HepG2 (cell line): ENCODE measurements around the gene RABGAP1L.

Experiments used
- AKAP8 ChIP-seq: sonication (generic); formaldehyde crosslinking; IDR thresholded peaks from 2 replicates; pipeline ENCODE4 v1.5.1; 2020; ENCODE audit warnings: mild to moderate bottlenecking, missing genetic modification reagents
- BHLHE40 ChIP-seq: IDR thresholded peaks from 2 replicates; pipeline ENCODE4 v1.6.1; 2011; ENCODE audit warnings: low read length, improper control_type of control experiment
- CEBPB ChIP-seq: IDR thresholded peaks from 2 replicates; pipeline ENCODE4 v1.6.1; 2011; ENCODE audit warnings: low read depth, low read length, improper control_type of control experiment, borderline replicate concordance
- HIVEP1 ChIP-seq: sonication (generic); formaldehyde crosslinking; IDR thresholded peaks from 2 replicates; pipeline ENCODE4 v1.4.0; 2020; ENCODE audit warnings: mild to moderate bottlenecking, missing genetic modification reagents
- IRF2 ChIP-seq: IDR thresholded peaks from 2 replicates; pipeline ENCODE4 v1.6.1; 2018; ENCODE audit warnings: missing genetic modification reagents, missing compliant biosample characterization
- MXI1 ChIP-seq: IDR thresholded peaks from 3 replicates; pipeline ENCODE4 v1.6.1; 2012; ENCODE audit warnings: low read depth, low read length, inconsistent platforms, borderline replicate concordance
- NFE2 ChIP-seq: sonication (generic); formaldehyde crosslinking; IDR thresholded peaks from 2 replicates; pipeline ENCODE4 v1.4.0; 2020; ENCODE audit warnings: missing genetic modification reagents
- SAFB2 ChIP-seq: sonication (generic); formaldehyde crosslinking; IDR thresholded peaks from 2 replicates; pipeline ENCODE4 v1.5.1; 2020; ENCODE audit warnings: missing genetic modification reagents, low read depth, mild to moderate bottlenecking, borderline replicate concordance
- YY1 ChIP-seq: IDR thresholded peaks from 2 replicates; pipeline ENCODE4 v1.6.1; 2011; ENCODE audit warnings: low read length, low read depth, moderate library complexity, mild to moderate bottlenecking; ENCODE audit not compliant: insufficient read depth, insufficient replicate concordance
- ZBTB4 ChIP-seq: sonication (generic); formaldehyde crosslinking; IDR thresholded peaks from 2 replicates; pipeline ENCODE4 v1.4.0; 2020; ENCODE audit warnings: missing genetic modification reagents, mild to moderate bottlenecking, borderline replicate concordance
- ZNF121 ChIP-seq: sonication (generic); formaldehyde crosslinking; IDR thresholded peaks from 2 replicates; pipeline ENCODE4 v1.5.0; 2020; ENCODE audit warnings: mild to moderate bottlenecking, missing genetic modification reagents
- ZNF687 ChIP-seq: sonication (generic); formaldehyde crosslinking; IDR thresholded peaks from 2 replicates; pipeline ENCODE4 v1.5.1; 2020; ENCODE audit warnings: mild to moderate bottlenecking, missing genetic modification reagents, moderate library complexity
- ZNF737 ChIP-seq: sonication (generic); formaldehyde crosslinking; IDR thresholded peaks from 2 replicates; pipeline ENCODE4 v1.5.0; 2020; ENCODE audit warnings: missing genetic modification reagents, mild to moderate bottlenecking, borderline replicate concordance

- TF ChIP-seq SAFB2 (CRISPR knock-in tag) = no peak
- TF ChIP-seq NFE2 (CRISPR knock-in tag) = no peak
- no peak for TF ChIP-seq BHLHE40
- TF ChIP-seq ZBTB4 (CRISPR knock-in tag) = no peak
- TF ChIP-seq ZNF687 (CRISPR knock-in tag) = no peak
- TF ChIP-seq IRF2 = no peak
- no peak for TF ChIP-seq CEBPB
- TF ChIP-seq AKAP8 (CRISPR knock-in tag) = no peak
- no peak for TF ChIP-seq ZNF737 (CRISPR knock-in tag)
- TF ChIP-seq ZNF121 (CRISPR knock-in tag) = no peak
- no peak for TF ChIP-seq MXI1
- no peak for TF ChIP-seq HIVEP1 (CRISPR knock-in tag)
- TF ChIP-seq YY1 = no peak
Observed at GRCh38 chr1:174922121-174922520, 762.8 kb downstream of the RABGAP1L start.
